ENCODE measurements around the gene GTF3C6.
"Not testable (repeated sequence)": the region's sequence is repeated elsewhere in the genome, so short reads cannot be mapped to it uniquely, and the experiment has no call there.

GTF3C6 gene

DNA sequence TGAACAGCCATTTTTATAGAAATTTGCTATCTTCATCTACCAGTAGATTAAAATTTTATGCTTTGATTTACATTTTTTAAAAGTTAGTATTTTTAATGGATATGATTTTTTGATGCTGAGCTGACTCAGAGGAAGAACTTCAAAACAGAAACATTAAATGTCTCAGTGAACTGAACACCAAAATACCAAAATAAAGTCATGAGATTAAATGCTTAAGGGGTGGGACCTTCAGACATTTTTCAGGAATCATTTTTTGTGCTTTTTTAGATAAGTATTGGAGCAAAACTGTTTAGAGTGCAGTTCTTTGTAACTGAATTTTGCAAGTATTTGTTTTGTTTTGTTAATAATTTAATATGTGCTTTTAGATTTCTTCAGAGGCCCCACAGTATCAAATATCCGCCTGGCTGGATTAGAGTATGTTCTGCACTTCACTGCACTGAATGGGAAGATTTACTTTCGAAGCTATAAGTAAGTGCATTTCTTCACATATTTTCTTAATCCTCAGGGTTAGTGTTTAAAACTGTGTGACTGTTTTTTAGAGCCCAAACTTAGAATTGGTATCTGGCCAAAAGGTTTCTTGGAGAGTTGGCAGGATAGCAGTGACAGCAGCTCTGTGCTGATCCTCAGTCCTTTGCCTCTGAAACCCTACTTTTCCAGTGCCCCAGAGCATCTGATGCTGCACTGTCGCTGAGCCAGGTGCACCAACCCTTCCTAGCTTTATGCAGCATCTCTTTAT, 57.1 kb downstream of the GTF3C6 start:
- Histone ChIP-seq H3K36me3 (ENCODE audit: control insufficient read depth, insufficient read depth, low read length, severe bottlenecking) (peaks cover 44% of the 10 kb centered on the region), H3K4me3 (ENCODE audit: low read length) (no peak overlapping the region), H3K27me3 (replicated peaks; ENCODE audit: control insufficient read depth, insufficient read depth, low read length) (no peaks in the 10 kb centered on the region), H3K4me1 (ENCODE audit: control insufficient read depth, insufficient read depth, low read length) (peaks cover 32% of the 10 kb centered on the region), H3K9me3 (ENCODE audit: control insufficient read depth, low read length) (no peaks in the 10 kb centered on the region), H3K9ac (ENCODE audit: low read length) (peak overlapping the region; percentile 1)
- DNase-seq (ENCODE audit: low read depth), result peak; percentile 77

DNA sequence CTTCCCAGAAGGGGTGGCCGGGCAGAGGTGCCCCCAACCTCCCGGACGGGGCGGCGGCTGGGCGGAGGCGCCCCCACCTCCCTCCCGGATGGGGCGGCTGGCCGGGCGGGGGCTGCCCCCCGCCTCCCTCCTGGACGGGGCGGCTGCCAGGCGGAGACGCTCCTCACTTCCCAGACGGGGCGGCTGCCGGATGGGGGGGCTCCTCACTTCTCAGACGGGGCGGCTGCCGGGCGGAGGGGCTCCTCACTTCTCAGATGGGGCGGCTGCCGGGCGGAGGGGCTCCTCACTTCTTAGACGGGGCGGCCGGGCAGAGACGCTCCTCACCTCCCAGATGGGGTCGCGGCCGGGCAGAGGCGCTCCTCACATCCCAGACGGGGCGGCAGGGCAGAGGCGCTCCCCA, 58.7 kb downstream of the GTF3C6 start:
- H3K27me3 ChIP-seq (replicated peaks; ENCODE audit: control insufficient read depth, insufficient read depth, low read length); H3K9ac ChIP-seq (ENCODE audit: low read length); H3K9me3 ChIP-seq (ENCODE audit: control insufficient read depth, low read length); H3K4me3 ChIP-seq (ENCODE audit: low read length); DNase-seq (ENCODE audit: low read depth): not testable (repeated sequence)
- Histone ChIP-seq H3K36me3 (ENCODE audit: control insufficient read depth, insufficient read depth, low read length, severe bottlenecking) (peaks cover 45% of the 10 kb centered on the region), H3K4me1 (ENCODE audit: control insufficient read depth, insufficient read depth, low read length) (peaks cover 26% of the 10 kb centered on the region)

Measured in adipocyte (in vitro differentiated cells).